HG02798 (cell line): ENCODE data around the gene PM20D1.

Experiments
- ATAC-seq: cut with Tn5 transposase; IDR thresholded peaks from one replicate; pipeline ENCODE4 v1.9.1; 2021; ENCODE audit warnings: mild to moderate bottlenecking; ENCODE audit not compliant: unreplicated experiment, poor library complexity

PM20D1 gene

GRCh38 chr1:205842229-205842628 lies 7.7 kb downstream of the PM20D1 start:
- ATAC-seq, result no peak

- ATAC-seq, result no peak
Observed at GRCh38 chr1:205840146-205840923, 9.6 kb downstream of the PM20D1 start.

DNA sequence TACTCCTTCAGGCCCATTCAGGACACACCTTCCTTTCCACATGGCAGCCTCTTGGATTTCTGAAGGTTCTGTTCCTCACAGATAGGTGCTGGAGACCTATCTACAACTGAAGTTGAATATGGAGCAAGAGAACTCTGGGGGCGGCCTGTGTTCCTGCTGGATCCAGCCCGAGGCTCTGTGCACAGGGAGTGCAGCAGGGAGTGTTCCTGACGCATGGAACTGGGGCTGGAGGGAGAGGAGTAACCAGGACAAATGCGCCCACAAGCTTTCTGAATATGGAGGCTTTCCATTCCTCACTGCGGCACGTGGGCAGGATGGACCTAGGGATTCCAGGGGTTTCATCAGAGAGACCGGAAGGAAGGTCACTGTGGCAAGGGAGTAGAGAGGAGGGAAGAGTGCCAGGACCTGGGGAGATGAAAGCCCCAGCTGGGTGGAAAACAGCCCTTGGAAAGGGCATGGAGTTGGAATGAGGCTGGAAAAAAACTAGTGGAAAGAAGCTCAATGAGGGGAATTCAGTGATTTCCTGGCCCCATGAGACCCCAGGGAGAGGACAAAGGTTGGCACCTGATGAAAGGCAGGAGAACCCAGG lies 12.5 kb downstream of the PM20D1 start:
- ATAC-seq, result no peak

DNA sequence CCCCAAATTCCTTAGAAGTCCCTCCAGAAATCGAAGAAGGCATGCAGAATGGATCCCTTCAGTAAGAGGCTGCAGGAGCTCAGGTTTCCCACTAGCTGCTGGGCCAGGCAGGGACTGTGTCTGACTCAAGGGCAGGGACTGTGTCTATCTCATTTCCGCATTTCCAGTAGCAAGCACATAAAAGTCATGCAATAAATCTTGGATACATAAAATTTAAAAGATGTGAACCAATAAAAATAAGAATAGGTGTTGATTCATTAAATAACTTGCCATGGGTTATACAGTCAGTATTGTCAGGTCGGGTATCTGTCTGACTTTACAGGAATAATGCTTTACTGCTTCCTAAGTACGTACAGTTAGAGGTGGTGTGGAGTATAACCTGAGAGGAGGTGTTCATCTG lies 15.2 kb downstream of the PM20D1 start:
- ATAC-seq, result no peak

GRCh38 chr1:205832326-205832751 lies 17.6 kb downstream of the PM20D1 start:
- ATAC-seq, result no peak

GRCh38 chr1:205827623-205828022 lies 22.3 kb downstream of the PM20D1 start:
- no peak for ATAC-seq

- ATAC-seq, result no peak
Observed at GRCh38 chr1:205826995-205827394, 22.9 kb downstream of the PM20D1 start.

GRCh38 chr1:205826016-205826806 lies 23.7 kb downstream of the PM20D1 start:
- ATAC-seq, result peak; percentile 54

DNA sequence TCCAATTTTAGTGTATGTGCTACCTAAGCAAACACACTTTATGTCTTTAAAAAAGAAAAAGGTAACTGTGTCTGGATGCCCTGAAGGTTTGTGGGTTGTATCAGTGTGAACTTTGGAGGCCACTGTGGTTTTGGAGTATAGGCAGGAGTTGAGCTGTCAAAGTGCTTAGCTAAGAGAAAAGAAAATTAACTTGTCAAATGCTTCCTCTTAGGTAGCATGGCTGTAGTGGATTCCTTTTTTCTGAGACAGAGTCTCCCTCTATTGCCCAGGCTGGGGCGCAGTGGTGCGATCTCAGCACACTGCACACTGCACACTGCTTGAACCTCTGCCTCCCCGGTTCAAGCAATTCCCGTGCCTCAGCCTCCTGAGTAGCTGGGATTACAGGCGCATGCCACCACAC lies 25.8 kb downstream of the PM20D1 start:
- no peak for ATAC-seq

- peak; percentile 62 for ATAC-seq
Observed at GRCh38 chr1:205823260-205823659, 26.7 kb downstream of the PM20D1 start.

DNA sequence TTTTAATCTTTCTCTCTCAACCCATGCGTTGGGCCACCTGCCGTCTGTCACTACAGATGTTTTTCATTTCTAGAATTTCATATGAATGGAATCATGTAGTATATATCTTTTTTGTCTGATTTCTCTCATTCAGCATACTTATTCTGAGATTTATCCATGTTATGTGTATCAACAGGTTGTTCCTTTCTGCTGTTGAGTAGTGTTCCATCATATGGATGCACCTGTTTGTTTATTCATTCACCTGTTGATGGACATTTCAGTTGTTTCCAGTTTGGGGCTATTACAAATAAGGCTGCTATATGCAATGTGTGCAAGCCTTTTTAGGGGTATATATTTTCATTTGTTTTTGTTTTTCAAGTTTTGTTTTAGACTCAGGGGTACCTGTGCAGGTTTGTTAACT lies 27.5 kb downstream of the PM20D1 start:
- ATAC-seq, result no peak

- no peak for ATAC-seq
Observed at GRCh38 chr1:205817988-205818387, 31.9 kb downstream of the PM20D1 start.

GRCh38 chr1:205817364-205817763 lies 32.6 kb downstream of the PM20D1 start:
- no peak for ATAC-seq

DNA sequence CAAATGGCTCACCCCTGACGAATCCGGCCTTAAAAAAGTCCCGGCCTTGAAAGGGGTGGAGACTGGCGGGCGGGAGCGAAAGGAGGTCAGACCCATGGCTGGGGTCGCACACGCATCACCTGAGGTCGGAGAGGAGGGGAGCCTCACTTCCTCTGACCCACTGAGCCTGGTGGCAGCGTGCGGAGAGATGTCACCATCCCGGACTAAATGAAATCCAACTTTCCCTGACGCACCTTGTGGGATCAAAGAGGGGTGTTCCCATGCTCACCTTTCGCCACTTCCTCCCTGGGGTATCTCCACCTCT lies 36.2 kb downstream of the PM20D1 start:
- no peak for ATAC-seq

GRCh38 chr1:205812878-205813754 lies 36.8 kb downstream of the PM20D1 start, which contains the start of gene SLC41A1:
Gene SLC41A1 (minus strand): TSS chr1:205813198. CDS start chr1:205810441, 2,757 bp downstream.
- ATAC-seq, result peak; percentile 85

DNA sequence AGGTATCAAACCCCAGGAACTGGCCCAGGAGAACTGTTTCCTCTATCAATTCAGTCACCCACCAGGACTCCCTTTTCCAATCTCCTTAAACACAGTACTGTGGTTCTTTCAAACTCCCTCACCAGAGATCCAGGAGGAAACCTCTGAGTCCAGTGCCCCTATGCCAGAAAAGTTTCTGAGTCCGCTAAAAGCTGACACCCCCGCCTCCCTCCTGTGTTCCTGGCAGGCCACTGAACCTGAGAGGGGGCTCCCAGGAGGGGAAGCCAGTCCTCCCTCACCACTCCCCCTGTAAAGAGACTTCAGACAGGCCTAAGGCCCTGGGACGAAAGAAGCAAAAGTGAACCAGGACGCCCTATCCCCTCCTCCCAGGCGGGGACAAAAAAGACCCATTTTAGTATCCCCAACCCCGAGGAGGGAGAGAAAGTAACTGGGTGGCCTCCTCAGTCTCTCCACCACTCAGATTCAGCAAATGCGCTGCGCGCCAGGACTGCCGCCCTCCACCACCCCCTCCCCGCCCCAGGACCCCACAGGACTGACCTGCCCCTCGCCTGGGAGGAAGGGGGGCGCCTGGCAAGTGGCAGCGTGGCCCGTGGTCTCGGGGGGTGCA lies 37.6 kb downstream of the PM20D1 start:
- ATAC-seq, result peak; percentile 7

GRCh38 chr1:205811660-205812059 lies 38.3 kb downstream of the PM20D1 start:
- no peak for ATAC-seq

GRCh38 chr1:205810448-205811157 lies 39.3 kb downstream of the PM20D1 start:
- no peak for ATAC-seq

DNA sequence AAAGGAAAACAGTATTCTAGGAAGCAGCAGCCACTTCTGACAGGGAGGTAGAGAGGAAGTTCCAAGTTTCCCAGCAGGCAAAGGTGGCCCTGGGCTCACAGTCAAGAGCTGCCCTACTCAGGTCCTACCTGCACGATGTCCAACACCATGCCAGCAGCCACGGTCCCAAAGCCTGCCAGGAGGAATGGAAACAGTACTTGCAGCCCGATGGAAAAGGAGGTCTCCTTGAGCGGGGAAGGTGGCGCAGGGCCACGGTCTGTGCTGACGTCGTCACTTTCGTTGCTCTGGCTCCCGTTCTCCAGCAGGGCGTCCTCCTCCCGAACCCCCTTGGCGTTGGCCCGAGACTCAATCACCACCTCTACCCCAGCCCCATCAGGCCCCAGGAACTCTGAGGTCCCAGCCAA lies 40.0 kb downstream of the PM20D1 start:
- ATAC-seq, result no peak
